H1 (cell line): ENCODE results near the gene C2. TPM values are rescaled to one million over a fixed set of nuclear protein-coding genes. Genes with fewer than 3 reads are reported as not detected.

ENCODE experiments used
- CTCF ChIA-PET: fragments of 300-600 bp; sonication (Branson Sonifier 250); formaldehyde crosslinking; loops from one replicate; lab custom pipeline; 2021; ENCODE audit not compliant: partially characterized antibody; lab: Charles Lee
- POLR2A ChIA-PET: fragments of 300-600 bp; sonication (Branson Sonifier 250); formaldehyde crosslinking; loops from one replicate; lab custom pipeline; 2021; ENCODE audit warnings: inconsistent platforms; ENCODE audit not compliant: partially characterized antibody; lab: Charles Lee
- DNase-seq, 2 experiments: peaks; one replicate each; pipeline versions ENCODE4 v3.0.0 to v3.0.0-alpha.2; 2010 to 2022; ENCODE audit warnings: low spot score in 2 of 2, low read depth in 1 of 2, mixed read lengths in 1 of 2
- FAIRE-seq: peaks from 2 replicates; lab custom pipeline; 2011; peaks lifted over from hg19 to GRCh38; lab: Jason Lieb, UNC
- H2AFZ ChIP-seq: 2 replicates; pipeline ENCODE4 v1.8.1; 2012; ENCODE audit warnings: low read length, inconsistent platforms
- H2AK5ac ChIP-seq: 2 replicates; pipeline ENCODE4 v1.6.1; 2013; ENCODE audit warnings: low read depth, low read length
- H2BK120ac ChIP-seq: replicated peaks from 2 replicates; pipeline ENCODE3; 2013; ENCODE audit warnings: low read depth, low read length, inconsistent platforms
- H2BK12ac ChIP-seq: 2 replicates; pipeline ENCODE4 v1.6.1; 2013; ENCODE audit warnings: low read depth, low read length
- H2BK15ac ChIP-seq: 2 replicates; pipeline ENCODE4 v1.6.1; 2013; ENCODE audit warnings: low read length
- H2BK20ac ChIP-seq: 2 replicates; pipeline ENCODE4 v1.6.1; 2013; ENCODE audit warnings: low read length
- H2BK5ac ChIP-seq: 2 replicates; pipeline ENCODE4 v1.6.1; 2013; ENCODE audit warnings: low read depth, low read length
- H3K14ac ChIP-seq: 2 replicates; pipeline ENCODE4 v1.6.1; 2013; ENCODE audit warnings: inconsistent platforms; ENCODE audit not compliant: insufficient read length
- H3K18ac ChIP-seq: 2 replicates; pipeline ENCODE4 v1.6.1; 2013; ENCODE audit warnings: low read length; ENCODE audit errors: extremely low read depth
- H3K23ac ChIP-seq: 2 replicates; pipeline ENCODE4 v1.6.1; 2013; ENCODE audit warnings: inconsistent platforms; ENCODE audit not compliant: insufficient read length
- H3K23me2 ChIP-seq: 2 replicates; pipeline ENCODE4 v1.6.1; 2013; ENCODE audit warnings: low read depth, low read length
- H3K27ac ChIP-seq: 2 replicates; pipeline ENCODE4 v1.6.1; 2011; ENCODE audit warnings: low read depth, low read length, inconsistent platforms
- H3K27me3 ChIP-seq, 4 experiments: replicated peaks in 1 of 4; 1 replicate in 1 of 4; 2 replicates in 3 of 4; pipeline versions ENCODE4 v1.6.1 to v1.8.1; 2011 to 2013; ENCODE audit warnings: low read length in 3 of 4, mild to moderate bottlenecking in 3 of 4, inconsistent platforms in 2 of 4, mixed read lengths in 2 of 4, moderate library complexity in 1 of 4; ENCODE audit not compliant: control insufficient read depth in 3 of 4, insufficient read depth in 3 of 4; ENCODE audit errors: extremely low read depth in 1 of 4
- H3K36me3 ChIP-seq, 4 experiments: 2 replicates each; pipeline versions ENCODE4 v1.6.1 to v1.8.1; 2011 to 2013; ENCODE audit warnings: mild to moderate bottlenecking in 4 of 4, low read length in 3 of 4, moderate library complexity in 2 of 4, control low read depth in 1 of 4, inconsistent platforms in 1 of 4; ENCODE audit not compliant: insufficient read depth in 4 of 4, control insufficient read depth in 2 of 4
- H3K4ac ChIP-seq: replicated peaks from 2 replicates; pipeline ENCODE3; 2013; ENCODE audit warnings: low read length, low read depth, mixed read lengths, inconsistent platforms; ENCODE audit not compliant: insufficient read length
- H3K4me1 ChIP-seq, 4 experiments: replicated peaks in 1 of 4; 1 replicate in 1 of 4; 2 replicates in 3 of 4; pipeline versions ENCODE4 v1.6.1 to v1.8.1; 2011 to 2013; ENCODE audit warnings: low read length in 3 of 4, inconsistent platforms in 2 of 4, mixed read lengths in 1 of 4; ENCODE audit not compliant: insufficient read depth in 4 of 4, control insufficient read depth in 3 of 4
- H3K4me2 ChIP-seq, 2 experiments: 2 replicates each; pipeline versions ENCODE4 v1.6.1 to v1.8.1; 2011 to 2013; ENCODE audit warnings: low read depth in 2 of 2, low read length in 2 of 2, control low read depth in 1 of 2, inconsistent platforms in 1 of 2, mild to moderate bottlenecking in 1 of 2; ENCODE audit not compliant: insufficient read depth in 1 of 2
- H3K4me3 ChIP-seq, 4 experiments: fragments of 200-600, 300-600 bp in 1 of 4; sonication (generic), shearing (Covaris generic), sonication (Bioruptor Twin) in 1 of 4; 2 replicates each; pipeline versions ENCODE4 v1.5.1 to v1.8.1; 2011 to 2016; ENCODE audit warnings: low read length in 4 of 4, low read depth in 3 of 4, control low read depth in 2 of 4, inconsistent platforms in 2 of 4, mild to moderate bottlenecking in 2 of 4, mixed read lengths in 1 of 4, moderate library complexity in 1 of 4; ENCODE audit not compliant: insufficient read depth in 2 of 4; ENCODE audit errors: extremely low read depth in 1 of 4
- H3K56ac ChIP-seq: replicated peaks from 2 replicates; pipeline ENCODE3; 2013; ENCODE audit warnings: low read depth, mild to moderate bottlenecking, mixed read lengths, low read length, inconsistent platforms; ENCODE audit not compliant: insufficient read length
- H3K79me1 ChIP-seq: 2 replicates; pipeline ENCODE4 v1.6.1; 2013; ENCODE audit warnings: low read depth, low read length, control low read depth
- H3K79me2 ChIP-seq, 2 experiments: 2 replicates each; pipeline versions ENCODE4 v1.6.1 to v1.8.1; 2012 to 2013; ENCODE audit warnings: low read length in 2 of 2, mild to moderate bottlenecking in 2 of 2, inconsistent platforms in 1 of 2; ENCODE audit not compliant: insufficient read depth in 2 of 2, control insufficient read depth in 1 of 2
- H3K9ac ChIP-seq, 4 experiments: replicated peaks in 1 of 4; 1 replicate in 1 of 4; 2 replicates in 3 of 4; pipeline versions ENCODE4 v1.6.1 to v1.8.1; 2011 to 2013; ENCODE audit warnings: low read depth in 3 of 4, low read length in 3 of 4, control low read depth in 2 of 4, mild to moderate bottlenecking in 2 of 4, moderate library complexity in 2 of 4, inconsistent platforms in 1 of 4; ENCODE audit errors: extremely low read depth in 1 of 4
- H3K9me3 ChIP-seq, 2 experiments: 2 replicates each; pipeline versions ENCODE4 v1.6.1 to v1.8.1; 2012 to 2013; ENCODE audit warnings: mild to moderate bottlenecking in 2 of 2, moderate library complexity in 2 of 2, control low read depth in 1 of 2, inconsistent platforms in 1 of 2, low read depth in 1 of 2, low read length in 1 of 2, mixed read lengths in 1 of 2; ENCODE audit not compliant: insufficient read depth in 2 of 2
- H4K20me1 ChIP-seq, 2 experiments: replicated peaks in 1 of 2; 2 replicates each; pipeline versions ENCODE3 to v1.8.1; 2011 to 2013; ENCODE audit warnings: inconsistent platforms in 2 of 2, low read length in 2 of 2, mild to moderate bottlenecking in 1 of 2; ENCODE audit not compliant: insufficient read depth in 2 of 2, control insufficient read depth in 1 of 2
- H4K5ac ChIP-seq: 2 replicates; pipeline ENCODE4 v1.6.1; 2013; ENCODE audit warnings: low read length, low read depth, mixed read lengths, inconsistent platforms; ENCODE audit not compliant: insufficient read length
- H4K8ac ChIP-seq: 2 replicates; pipeline ENCODE4 v1.8.0; 2013; ENCODE audit warnings: mild to moderate bottlenecking, moderate library complexity, low read length, inconsistent platforms; ENCODE audit not compliant: insufficient read depth; ENCODE audit errors: extremely low read depth
- H4K91ac ChIP-seq: replicated peaks from 2 replicates; pipeline ENCODE3; 2013; ENCODE audit warnings: low read length, mixed read lengths, inconsistent platforms; ENCODE audit not compliant: insufficient read length
- CHD1 ChIP-seq: IDR thresholded peaks from 2 replicates; pipeline ENCODE4 v1.6.1; 2012; ENCODE audit warnings: low read depth, low read length, improper control_type of control experiment
- CREB1 ChIP-seq: IDR thresholded peaks from 2 replicates; pipeline ENCODE4 v1.6.1; 2012; ENCODE audit warnings: inconsistent platforms
- EP300 ChIP-seq, 2 experiments: IDR thresholded peaks; 1 replicate in 1 of 2; 2 replicates in 1 of 2; pipeline ENCODE4 v1.6.1; 2011 to 2012; ENCODE audit warnings: low read depth in 2 of 2, low read length in 2 of 2, mild to moderate bottlenecking in 2 of 2, borderline replicate concordance in 1 of 2, inconsistent platforms in 1 of 2, moderate library complexity in 1 of 2
- GABPA ChIP-seq: IDR thresholded peaks from 2 replicates; pipeline ENCODE4 v1.6.1; 2011; ENCODE audit warnings: mild to moderate bottlenecking, low read length, moderate library complexity, borderline replicate concordance; ENCODE audit not compliant: insufficient read depth
- RFX5 ChIP-seq: IDR thresholded peaks from 2 replicates; pipeline ENCODE4 v1.6.1; 2011; ENCODE audit warnings: low read depth, low read length, improper control_type of control experiment, borderline replicate concordance
- SIRT6 ChIP-seq: IDR thresholded peaks from one replicate; pipeline ENCODE4 v1.7.1; 2012; ENCODE audit warnings: low read length, inconsistent platforms
- SIX5 ChIP-seq: IDR thresholded peaks from 2 replicates; pipeline ENCODE4 v1.6.1; 2011; ENCODE audit warnings: mild to moderate bottlenecking, low read depth, low read length
- SRF ChIP-seq: IDR thresholded peaks from 2 replicates; pipeline ENCODE4 v1.6.1; 2011; ENCODE audit warnings: mild to moderate bottlenecking, low read depth, low read length, moderate library complexity
- SUZ12 ChIP-seq: fragments of 200-600 bp; sonication (generic); IDR thresholded peaks from 2 replicates; pipeline ENCODE4 v1.6.1; 2012; ENCODE audit warnings: mild to moderate bottlenecking, inconsistent platforms, low read length, moderate library complexity, mixed read lengths
- WGBS, 2 experiments: shearing (Covaris generic) in 1 of 2; methylation state at CpG; one replicate each; pipeline versions ENCODE4 v1.1.6 to v1.1.7; 2013 to 2015; ENCODE audit warnings: low lambda C conversion rate in 2 of 2, mixed read lengths in 2 of 2, inconsistent platforms in 1 of 2, low coverage in 1 of 2, missing lambda C conversion rate in 1 of 2; ENCODE audit not compliant: insufficient replicate concordance in 2 of 2, insufficient coverage in 1 of 2, insufficient read length in 1 of 2; ENCODE audit errors: extremely low coverage in 1 of 2, missing lambda C conversion rate in 1 of 2; 5-methylcytosine and 5-hydroxymethylcytosine counted together
- polyA plus RNA-seq, 7 experiments: library from polyadenylated mRNA; depleted of rRNA in 3 of 7; stranded (reverse) in 5 of 7; unstranded in 2 of 7; fragments of >200 nt in 5 of 7; fragments of 200-250 nt in 2 of 7; gene quantifications; 1 replicate in 5 of 7; 2 replicates in 1 of 7; 4 replicates in 1 of 7; pipeline versions ENCODE4 v1.2.1 to v1.2.3, GENCODE V29; 2011 to 2013; ENCODE audit warnings: missing spikeins in 2 of 7, mixed read lengths in 2 of 7
- total RNA-seq: library from RNA; stranded (reverse); fragmentation: NEBNext Ultra II Directional; extraction: Animal tissue kit (Norgen Biotek cat#: 25700); gene quantifications from 2 replicates; pipeline ENCODE4 v1.2.1, GENCODE V29; 2021
- TF ChIP-seq, protein P1 (sequence below): IDR thresholded peaks from 2 replicates; pipeline ENCODE4 v1.6.1; 2012; ENCODE audit warnings: low read length, inconsistent platforms

The C2 gene
- total and polyA plus RNA-seq, 2 of the 8 experiments (the other 6 are each of a cell fraction or from before 2014, with no cell fraction given): 0.26 to 0.38 TPM

DNA sequence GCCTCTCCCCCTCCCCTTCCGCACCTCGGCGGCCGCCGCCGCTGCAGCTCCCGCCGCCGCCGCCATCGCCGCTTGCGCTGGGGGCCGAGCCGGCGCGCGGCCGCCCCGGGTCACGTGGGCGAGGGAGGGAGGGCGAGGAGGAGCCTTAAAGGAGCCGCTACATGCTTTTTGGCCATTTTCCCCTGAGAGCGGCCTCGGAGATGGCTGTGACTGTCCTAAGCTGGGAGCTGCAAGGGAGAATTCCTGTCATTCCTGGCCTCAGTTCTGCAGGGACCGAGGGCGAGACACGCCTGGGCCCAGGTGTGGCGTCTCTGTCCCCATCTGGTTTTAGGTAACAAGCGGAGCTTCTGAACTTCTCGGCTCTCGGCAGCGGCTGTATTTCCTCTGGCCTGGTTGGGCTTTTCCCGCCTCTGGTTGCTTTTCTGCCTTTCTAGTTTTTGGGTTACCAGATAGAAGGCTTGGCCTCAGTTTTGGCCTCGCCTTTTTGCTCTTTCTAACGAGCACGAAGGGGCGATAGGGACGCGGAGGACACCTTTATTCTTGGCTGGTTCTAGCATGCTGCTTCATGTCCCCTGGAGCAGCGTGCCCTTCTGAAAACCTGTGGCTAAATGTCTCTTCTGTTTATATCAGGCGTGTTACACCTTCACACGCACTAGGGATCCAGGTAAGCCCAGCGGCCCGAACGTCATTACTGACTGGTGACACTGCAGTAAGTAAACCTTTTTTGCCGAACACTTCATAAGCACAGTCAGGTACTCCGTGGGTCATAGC is 29.7 kb upstream of the C2 start, which contains the start of gene EHMT2:
Gene EHMT2 (minus strand): TSS at position 87 of the 771 bp plus-strand sequence. CDS start 21 bp downstream, at position 66.
- H2AFZ ChIP-seq: peak within 1 kb of the TSS; percentile 78; the same call in 1 of the 2 replicates
- CTCF ChIA-PET: interaction anchor here (0.6 to 2.1 kb wide), 10 partner anchors 9 to 160 kb away, joined by 3 to 11 read pairs (median 4); no protein-coding TSS in a partner anchor
- peak within 1 kb of the TSS; percentile 55; the same call in 1 of the 2 replicates for H3K27ac ChIP-seq
- TF ChIP-seq, protein P1, sequence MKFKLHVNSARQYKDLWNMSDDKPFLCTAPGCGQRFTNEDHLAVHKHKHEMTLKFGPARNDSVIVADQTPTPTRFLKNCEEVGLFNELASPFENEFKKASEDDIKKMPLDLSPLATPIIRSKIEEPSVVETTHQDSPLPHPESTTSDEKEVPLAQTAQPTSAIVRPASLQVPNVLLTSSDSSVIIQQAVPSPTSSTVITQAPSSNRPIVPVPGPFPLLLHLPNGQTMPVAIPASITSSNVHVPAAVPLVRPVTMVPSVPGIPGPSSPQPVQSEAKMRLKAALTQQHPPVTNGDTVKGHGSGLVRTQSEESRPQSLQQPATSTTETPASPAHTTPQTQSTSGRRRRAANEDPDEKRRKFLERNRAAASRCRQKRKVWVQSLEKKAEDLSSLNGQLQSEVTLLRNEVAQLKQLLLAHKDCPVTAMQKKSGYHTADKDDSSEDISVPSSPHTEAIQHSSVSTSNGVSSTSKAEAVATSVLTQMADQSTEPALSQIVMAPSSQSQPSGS: no peak
- TF ChIP-seq SIX5: no peak
- no peak for TF ChIP-seq GABPA
- no peak for TF ChIP-seq SUZ12
- no peak for TF ChIP-seq SIRT6
- no peak for TF ChIP-seq SRF
- TF ChIP-seq CREB1: no peak
- TF ChIP-seq CHD1: no peak
- no peak for TF ChIP-seq RFX5
- TF ChIP-seq EP300 (IDR thresholded peaks at IDR 0.05; ENCODE audit: borderline replicate concordance in 1 of 2, low read depth in 2 of 2, low read length in 2 of 2): no peak

More for the DNA sequence above, 29.7 kb upstream of the C2 start, which contains the start of gene EHMT2:
- H3K79me2 ChIP-seq: peaks cover 0 to 17% of the 10 kb centered on the region in 2 experiments; a peak in 2 of 4 replicates
- no peak within 1 kb of the TSS for H2BK20ac ChIP-seq
- no peak within 1 kb of the TSS for H3K14ac ChIP-seq
- H3K23me2 ChIP-seq: peaks cover 13% of the 10 kb centered on the region
- FAIRE-seq (no peak), DNase-seq (peak in 1 of 2 experiments; percentile 89)
- no peak within 1 kb of the TSS for H2BK120ac ChIP-seq
- peak within 1 kb of the TSS; percentile 85 to 92 for H3K4me2 ChIP-seq
- H2BK15ac ChIP-seq: no peak within 1 kb of the TSS
- H3K36me3 ChIP-seq: peaks cover 13 to 35% (median 30%) of the 10 kb centered on the region in 4 experiments
- H3K4me1 ChIP-seq: peaks cover 0 to 14% (median 6%) of the 10 kb centered on the region in 4 experiments; a peak in 6 of 7 replicates
- H3K18ac ChIP-seq: peak within 1 kb of the TSS; percentile 93
- peak within 1 kb of the TSS; percentile 20 for H2BK5ac ChIP-seq
- no peaks in the 10 kb centered on the region for H3K27me3 ChIP-seq
- no peak within 1 kb of the TSS for H2BK12ac ChIP-seq
- H3K9me3 ChIP-seq: no peaks in the 10 kb centered on the region
- no peak within 1 kb of the TSS for H3K23ac ChIP-seq
- H4K20me1 ChIP-seq: peaks cover 1 to 5% of the 10 kb centered on the region in 2 experiments
- peak within 1 kb of the TSS; percentile 80 for H4K91ac ChIP-seq
- peak within 1 kb of the TSS; percentile 93; the same call in 1 of the 2 replicates for H4K8ac ChIP-seq
- POLR2A ChIA-PET: interaction anchor here (0.7 to 3.6 kb wide), 30 partner anchors 9 to 260 kb away, joined by 3 to 40 read pairs (median 5); partner anchors contain the start of genes DXO, GPANK1, HSPA1B and MSH5
- peak within 1 kb of the TSS; percentile 73 for H3K56ac ChIP-seq
- peak within 1 kb of the TSS; percentile 27 for H3K4ac ChIP-seq
- H3K4me3 ChIP-seq: peak within 1 kb of the TSS; percentile 74 to 97 (median 82)
- peaks cover 2% of the 10 kb centered on the region for H3K79me1 ChIP-seq
- peak within 1 kb of the TSS; percentile 82 for H4K5ac ChIP-seq
- 0 out of 2 replicates have a peak within 1 kb of the TSS, but pooled peaks have one; percentile 20 for H2AK5ac ChIP-seq
- WGBS, 2 experiments: 2% methylated on average over 48 of the region's 49 CpGs; no CpG with 5 or more reads in 1 of the 2 experiments
- peak within 1 kb of the TSS; percentile 62 to 88 (median 79) for H3K9ac ChIP-seq
